H9 (cell line): ENCODE data around the gene SLC1A1. TPM values are rescaled to one million over a fixed set of nuclear protein-coding genes. Genes with fewer than 3 reads are reported as not detected.

Source experiments
- DNase-seq: peaks from one replicate; pipeline ENCODE4 v3.0.0-alpha.2; 2017
- H2AFZ ChIP-seq: one replicate; pipeline ENCODE4 v1.6.1; 2013; ENCODE audit warnings: mild to moderate bottlenecking, low read length, control low read depth, moderate library complexity
- H2AK5ac ChIP-seq: 2 replicates; pipeline ENCODE4 v1.6.1; 2013; ENCODE audit warnings: low read length, control low read depth, mixed read lengths; ENCODE audit not compliant: insufficient read length
- H2BK120ac ChIP-seq: one replicate; pipeline ENCODE4 v1.6.1; 2013; ENCODE audit warnings: low read depth, mild to moderate bottlenecking, low read length, control low read depth, inconsistent platforms; ENCODE audit not compliant: poor library complexity, severe bottlenecking
- H2BK12ac ChIP-seq: 2 replicates; pipeline ENCODE4 v1.6.1; 2013; ENCODE audit warnings: low read length, control low read depth, mixed read lengths, low read depth; ENCODE audit not compliant: insufficient read length
- H2BK15ac ChIP-seq: 2 replicates; pipeline ENCODE4 v1.6.1; 2013; ENCODE audit warnings: low read depth, low read length, control low read depth
- H2BK20ac ChIP-seq: one replicate; pipeline ENCODE4 v1.6.1; 2013; ENCODE audit warnings: low read depth, mild to moderate bottlenecking, low read length, control low read depth, inconsistent platforms; ENCODE audit not compliant: poor library complexity, severe bottlenecking
- H2BK5ac ChIP-seq: 2 replicates; pipeline ENCODE4 v1.6.1; 2013; ENCODE audit warnings: low read length, control low read depth, mixed read lengths; ENCODE audit not compliant: insufficient read length
- H3K14ac ChIP-seq: 2 replicates; pipeline ENCODE4 v1.6.1; 2013; ENCODE audit warnings: low read length, control low read depth; ENCODE audit not compliant: insufficient read depth
- H3K18ac ChIP-seq: 2 replicates; pipeline ENCODE4 v1.6.1; 2013; ENCODE audit warnings: low read depth, mild to moderate bottlenecking, mixed read lengths, low read length, control low read depth; ENCODE audit not compliant: insufficient read length
- H3K23ac ChIP-seq: 2 replicates; pipeline ENCODE4 v1.6.1; 2013; ENCODE audit warnings: low read length, control low read depth, mixed read lengths, low read depth; ENCODE audit not compliant: insufficient read length
- H3K23me2 ChIP-seq: 2 replicates; pipeline ENCODE4 v1.6.1; 2013; ENCODE audit warnings: low read depth, mild to moderate bottlenecking, mixed read lengths, low read length, control low read depth; ENCODE audit not compliant: insufficient read length, poor library complexity, severe bottlenecking
- H3K27ac ChIP-seq: 2 replicates; pipeline ENCODE4 v1.5.1; 2013; ENCODE audit warnings: low read length, control low read depth, mixed read lengths, low read depth; ENCODE audit not compliant: insufficient read length
- H3K27me3 ChIP-seq: 2 replicates; pipeline ENCODE4 v1.6.1; 2013; ENCODE audit warnings: low read length, control low read depth, inconsistent platforms; ENCODE audit not compliant: insufficient read depth
- H3K4ac ChIP-seq: 2 replicates; pipeline ENCODE4 v1.6.1; 2013; ENCODE audit warnings: low read depth, mild to moderate bottlenecking, control low read depth, inconsistent platforms, low read length, moderate library complexity
- H3K4me1 ChIP-seq: 2 replicates; pipeline ENCODE4 v1.6.1; 2013; ENCODE audit warnings: low read length, control low read depth, inconsistent platforms; ENCODE audit not compliant: insufficient read depth
- H3K4me2 ChIP-seq: 2 replicates; pipeline ENCODE4 v1.6.1; 2013; ENCODE audit warnings: low read length, control low read depth, mixed read lengths; ENCODE audit not compliant: insufficient read length, insufficient read depth
- H3K56ac ChIP-seq: 2 replicates; pipeline ENCODE4 v1.6.1; 2013; ENCODE audit warnings: low read depth, mild to moderate bottlenecking, mixed read lengths, low read length, control low read depth; ENCODE audit not compliant: insufficient read length
- H3K79me1 ChIP-seq: 2 replicates; pipeline ENCODE4 v1.6.1; 2013; ENCODE audit warnings: low read depth, mild to moderate bottlenecking, moderate library complexity, low read length, control low read depth, inconsistent platforms; ENCODE audit not compliant: insufficient read depth, poor library complexity, severe bottlenecking
- H3K79me2 ChIP-seq: 2 replicates; pipeline ENCODE4 v1.6.1; 2013; ENCODE audit warnings: low read length, control low read depth, inconsistent platforms; ENCODE audit not compliant: insufficient read depth
- H3K9ac ChIP-seq: 2 replicates; pipeline ENCODE4 v1.6.1; 2013; ENCODE audit warnings: low read length, control low read depth, mixed read lengths; ENCODE audit not compliant: insufficient read length; ENCODE audit errors: extremely low read depth
- H3K9me3 ChIP-seq: one replicate; pipeline ENCODE4 v1.6.1; 2013; ENCODE audit warnings: low read depth, low read length, inconsistent platforms; ENCODE audit not compliant: control insufficient read depth
- H3T11ph ChIP-seq: one replicate; pipeline ENCODE4 v1.6.1; 2013; ENCODE audit warnings: mild to moderate bottlenecking, low read length, control low read depth, inconsistent platforms
- H4K20me1 ChIP-seq: one replicate; pipeline ENCODE4 v1.6.1; 2013; ENCODE audit not compliant: control insufficient read depth, insufficient read length, insufficient read depth
- H4K5ac ChIP-seq: 2 replicates; pipeline ENCODE4 v1.6.1; 2013; ENCODE audit warnings: low read depth, mild to moderate bottlenecking, mixed read lengths, low read length, control low read depth; ENCODE audit not compliant: insufficient read length
- H4K8ac ChIP-seq: replicated peaks from 2 replicates; pipeline ENCODE4 v1.6.1; 2013; ENCODE audit warnings: low read length, control low read depth, mixed read lengths, low read depth; ENCODE audit not compliant: insufficient read length
- H4K91ac ChIP-seq: 2 replicates; pipeline ENCODE4 v1.6.1; 2013; ENCODE audit warnings: low read depth, mild to moderate bottlenecking, moderate library complexity, mixed read lengths, low read length, control low read depth; ENCODE audit not compliant: insufficient read length
- H3K27ac Mint-ChIP-seq, 3 experiments: 2 replicates in 2 of 3; 3 replicates in 1 of 3; pipeline ENCODE4 v1.8.0; 2020 to 2021; ENCODE audit warnings: mixed read lengths in 3 of 3, mild to moderate bottlenecking in 1 of 3, moderate library complexity in 1 of 3
- H3K27me3 Mint-ChIP-seq: 2 replicates; pipeline ENCODE4 v1.8.0; 2021; ENCODE audit warnings: low read depth, mild to moderate bottlenecking, moderate library complexity, mixed read lengths
- H3K36me3 Mint-ChIP-seq, 3 experiments: 2 replicates in 2 of 3; 3 replicates in 1 of 3; pipeline ENCODE4 v1.8.0; 2020 to 2021; ENCODE audit warnings: low read depth in 3 of 3, mixed read lengths in 3 of 3; ENCODE audit not compliant: insufficient read depth in 1 of 3
- H3K4me1 Mint-ChIP-seq, 2 experiments: 2 replicates each; pipeline ENCODE4 v1.8.0; 2020; ENCODE audit warnings: mixed read lengths in 2 of 2
- H3K4me3 Mint-ChIP-seq, 2 experiments: 2 replicates in 1 of 2; 3 replicates in 1 of 2; pipeline ENCODE4 v1.8.0; 2020 to 2021; ENCODE audit warnings: mild to moderate bottlenecking in 2 of 2, mixed read lengths in 2 of 2, moderate library complexity in 1 of 2
- H3K9me3 Mint-ChIP-seq, 2 experiments: 2 replicates in 1 of 2; 3 replicates in 1 of 2; pipeline ENCODE4 v1.8.0; 2020; ENCODE audit warnings: mild to moderate bottlenecking in 2 of 2, mixed read lengths in 2 of 2, moderate library complexity in 1 of 2
- CTCF ChIP-seq: fragments of 200-600 bp; sonication (generic); conservative IDR thresholded peaks from 3 replicates; pipeline ENCODE4 v1.8.0; 2021; ENCODE audit warnings: antibody characterized with exemption, mild to moderate bottlenecking
- WGBS: extraction: QIAGEN DNeasy Blood & Tissue Kit; methylation state at CpG from one replicate; pipeline ENCODE4 v1.1.7; 2013; ENCODE audit warnings: missing lambda C conversion rate, low lambda C conversion rate, mixed read lengths; ENCODE audit not compliant: insufficient read length; ENCODE audit errors: extremely low coverage; 5-methylcytosine and 5-hydroxymethylcytosine counted together
- total RNA-seq: library from RNA; stranded (reverse); gene quantifications from 2 replicates; pipeline ENCODE4 v1.2.1, GENCODE V29; 2021

Gene SLC1A1
- total RNA-seq, 1 experiment from 2014 or later = 4.7 TPM

GRCh38 chr9:4547016-4547415 is 56.7 kb downstream of the SLC1A1 start:
- Histone ChIP-seq H3K9me3 (no peaks in the 10 kb centered on the region), H3K4me1 (peaks cover under 1% of the 10 kb centered on the region; the same call in 1 of the 2 replicates), H2BK120ac (no peak overlapping the region), H2AK5ac (no peak overlapping the region), H3K4ac (no peak overlapping the region), H3K4me2 (no peak overlapping the region), H3T11ph (no peak overlapping the region), H3K27ac (no peak overlapping the region), H3K79me2 (no peaks in the 10 kb centered on the region), H3K9ac (no peak overlapping the region), H3K14ac (no peak overlapping the region), H3K23me2 (no peaks in the 10 kb centered on the region), H2BK12ac (no peak overlapping the region), H2BK20ac (no peak overlapping the region), H2BK5ac (no peak overlapping the region), H2AFZ (no peak overlapping the region), H2BK15ac (no peak overlapping the region), H4K8ac (no peak overlapping the region), H4K91ac (no peak overlapping the region), H3K79me1 (no peaks in the 10 kb centered on the region), H3K18ac (no peak overlapping the region), H4K5ac (no peak overlapping the region), H3K27me3 (no peaks in the 10 kb centered on the region), H3K56ac (no peak overlapping the region), H4K20me1 (no peaks in the 10 kb centered on the region), H3K23ac (no peak overlapping the region)
- Mint-ChIP-seq H3K4me3 (no peak overlapping the region), H3K36me3 (no peaks in the 10 kb centered on the region; a peak in 2 of 7 replicates), H3K27me3 (no peaks in the 10 kb centered on the region), H3K4me1 (peaks cover 7 to 16% of the 10 kb centered on the region in 2 experiments), H3K27ac (no peak overlapping the region), H3K9me3 (no peaks in the 10 kb centered on the region)
- no peak for DNase-seq
- WGBS = no CpG with 5 or more reads among the region's 1 CpG
- TF ChIP-seq CTCF = no peak
